Smooth muscle cell (in vitro differentiated cells): Measurements from ENCODE around the gene PPP4R3A. TPM values are rescaled to one million over a fixed set of nuclear protein-coding genes. Genes with fewer than 3 reads are reported as not detected.

Experiments
- DNase-seq: peaks from one replicate; lab custom pipeline; 2025; ENCODE audit not compliant: unreplicated experiment; lab: John Stamatoyannopoulos, UW
- H2AFZ ChIP-seq: fragments of 200-600 bp; sonication (generic); 2 replicates; pipeline ENCODE4 v1.6.0; 2016; ENCODE audit warnings: antibody characterized with exemption, low read depth, mild to moderate bottlenecking
- H3F3A ChIP-seq: fragments of 200-600 bp; sonication (generic); 2 replicates; pipeline ENCODE4 v1.6.0; 2017; ENCODE audit warnings: antibody characterized with exemption, low read depth
- H3K27ac ChIP-seq: fragments of 200-600 bp; sonication (generic); 2 replicates; pipeline ENCODE4 v1.5.1; 2016; ENCODE audit warnings: low read depth, mild to moderate bottlenecking
- H3K27me3 ChIP-seq: fragments of 200-600 bp; sonication (generic); 2 replicates; pipeline ENCODE4 v1.6.1; 2016; ENCODE audit warnings: low read depth, mild to moderate bottlenecking
- H3K36me3 ChIP-seq: fragments of 200-600 bp; sonication (generic); 2 replicates; pipeline ENCODE4 v1.5.1; 2016; ENCODE audit warnings: low read depth
- H3K4me1 ChIP-seq: fragments of 200-600 bp; sonication (generic); 2 replicates; pipeline ENCODE4 v1.5.1; 2016; ENCODE audit warnings: low read depth
- H3K4me2 ChIP-seq: fragments of 200-600 bp; sonication (generic); 2 replicates; pipeline ENCODE4 v1.6.0; 2016; ENCODE audit warnings: mild to moderate bottlenecking
- H3K4me3 ChIP-seq: fragments of 200-600 bp; sonication (generic); 2 replicates; pipeline ENCODE4 v1.5.1; 2016; ENCODE audit warnings: mild to moderate bottlenecking
- H3K79me2 ChIP-seq: fragments of 200-600 bp; sonication (generic); 2 replicates; pipeline ENCODE4 v1.6.0; 2016; ENCODE audit warnings: low read depth, mild to moderate bottlenecking
- H3K9ac ChIP-seq: fragments of 200-600 bp; sonication (generic); 2 replicates; pipeline ENCODE4 v1.6.0; 2016; ENCODE audit warnings: low read depth
- H3K9me3 ChIP-seq: fragments of 200-600 bp; sonication (generic); replicated peaks from 2 replicates; pipeline ENCODE4 v1.5.1; 2016; ENCODE audit warnings: low read depth
- H4K20me1 ChIP-seq: fragments of 200-600 bp; sonication (generic); 2 replicates; pipeline ENCODE4 v1.6.0; 2016; ENCODE audit warnings: low read depth
- WGBS: methylation state at CpG from one replicate; pipeline ENCODE4 v1.1.7; 2016; ENCODE audit warnings: low lambda C conversion rate; 5-methylcytosine and 5-hydroxymethylcytosine counted together
- polyA plus RNA-seq: library from polyadenylated mRNA; unstranded; fragments of >200 nt; fragmentation: Nextera tagmentation; extraction: Ambion mirVana; gene quantifications from 2 replicates; pipeline ENCODE4 v1.2.1, GENCODE V29; 2016
- total RNA-seq: library from RNA; depleted of rRNA; stranded (reverse); fragments of >200 nt; gene quantifications from 2 replicates; pipeline ENCODE4 v1.2.3, GENCODE V29; 2014
- TF ChIP-seq, protein P1 (sequence below): fragments of 200-600 bp; sonication (generic); IDR thresholded peaks from 2 replicates; pipeline ENCODE4 v1.5.1; 2017; ENCODE audit warnings: borderline replicate concordance, mild to moderate bottlenecking, antibody characterized with exemption; ENCODE audit not compliant: insufficient read depth, poor library complexity, severe bottlenecking

PPP4R3A gene
- total and polyA plus RNA-seq, 2 experiments from 2014 or later, result 35.3 to 62.7 TPM

DNA sequence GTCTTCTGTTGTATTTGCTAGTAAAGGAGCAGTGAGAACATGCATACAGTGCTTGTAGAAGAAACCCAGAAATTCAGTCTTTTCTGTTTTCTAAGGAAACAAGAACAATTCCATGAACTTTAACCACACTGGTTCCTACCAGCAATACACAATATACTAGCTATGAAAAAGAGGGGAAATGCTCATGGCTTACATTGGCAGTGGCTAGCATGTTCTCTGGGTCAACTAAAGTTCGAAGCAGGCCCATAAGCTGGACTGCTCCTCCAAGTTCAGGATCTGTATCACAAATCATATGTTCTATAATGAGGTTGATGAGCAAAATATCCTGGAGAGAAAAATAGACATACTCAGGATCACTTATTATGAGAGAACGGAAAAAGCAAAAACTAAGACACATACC lies 37.1 kb downstream of the PPP4R3A start:
- Histone ChIP-seq H3F3A (peaks cover 7% of the 10 kb centered on the region), H3K9me3 (no peaks in the 10 kb centered on the region), H4K20me1 (peaks cover 89% of the 10 kb centered on the region), H3K36me3 (peaks cover 56% of the 10 kb centered on the region), H3K27ac (no peak overlapping the region), H3K79me2 (peaks cover 40% of the 10 kb centered on the region), H3K9ac (no peak overlapping the region), H3K4me2 (no peak overlapping the region), H3K4me1 (no peaks in the 10 kb centered on the region), H3K27me3 (no peaks in the 10 kb centered on the region), H2AFZ (no peak overlapping the region), H3K4me3 (no peak overlapping the region)
- WGBS, result 97% methylated on average over 2 of the region's 2 CpGs
- TF ChIP-seq, protein P1, sequence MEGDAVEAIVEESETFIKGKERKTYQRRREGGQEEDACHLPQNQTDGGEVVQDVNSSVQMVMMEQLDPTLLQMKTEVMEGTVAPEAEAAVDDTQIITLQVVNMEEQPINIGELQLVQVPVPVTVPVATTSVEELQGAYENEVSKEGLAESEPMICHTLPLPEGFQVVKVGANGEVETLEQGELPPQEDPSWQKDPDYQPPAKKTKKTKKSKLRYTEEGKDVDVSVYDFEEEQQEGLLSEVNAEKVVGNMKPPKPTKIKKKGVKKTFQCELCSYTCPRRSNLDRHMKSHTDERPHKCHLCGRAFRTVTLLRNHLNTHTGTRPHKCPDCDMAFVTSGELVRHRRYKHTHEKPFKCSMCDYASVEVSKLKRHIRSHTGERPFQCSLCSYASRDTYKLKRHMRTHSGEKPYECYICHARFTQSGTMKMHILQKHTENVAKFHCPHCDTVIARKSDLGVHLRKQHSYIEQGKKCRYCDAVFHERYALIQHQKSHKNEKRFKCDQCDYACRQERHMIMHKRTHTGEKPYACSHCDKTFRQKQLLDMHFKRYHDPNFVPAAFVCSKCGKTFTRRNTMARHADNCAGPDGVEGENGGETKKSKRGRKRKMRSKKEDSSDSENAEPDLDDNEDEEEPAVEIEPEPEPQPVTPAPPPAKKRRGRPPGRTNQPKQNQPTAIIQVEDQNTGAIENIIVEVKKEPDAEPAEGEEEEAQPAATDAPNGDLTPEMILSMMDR, result no peak
- DNase-seq, result no peak

DNA sequence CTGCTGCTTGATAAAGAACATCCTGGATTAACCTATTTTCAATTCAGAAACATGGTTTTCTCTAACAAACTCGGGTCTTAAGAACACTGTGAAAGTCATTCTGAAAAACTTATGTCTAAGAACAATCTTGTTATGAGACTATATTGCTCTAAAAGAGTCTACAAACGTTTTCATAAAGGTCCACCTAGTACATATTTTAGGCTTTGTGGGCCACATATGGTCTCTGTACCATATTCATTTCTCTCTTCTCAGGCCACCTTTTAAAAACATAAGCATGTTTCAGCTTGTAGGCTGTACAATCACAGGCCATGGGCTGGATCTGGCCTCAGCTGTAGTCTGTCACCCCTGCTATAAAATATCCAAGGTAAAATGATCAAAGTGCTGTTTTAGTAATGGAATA lies 39.9 kb downstream of the PPP4R3A start:
- DNase-seq, result no peak
- Histone ChIP-seq H3K4me1 (no peaks in the 10 kb centered on the region), H3F3A (peaks cover 7% of the 10 kb centered on the region), H3K9ac (no peak overlapping the region), H3K36me3 (peaks cover 41% of the 10 kb centered on the region), H3K27me3 (no peaks in the 10 kb centered on the region), H3K27ac (no peak overlapping the region), H2AFZ (no peak overlapping the region), H3K79me2 (peaks cover 22% of the 10 kb centered on the region), H4K20me1 (peaks cover 87% of the 10 kb centered on the region), H3K9me3 (no peaks in the 10 kb centered on the region), H3K4me2 (no peak overlapping the region), H3K4me3 (no peak overlapping the region)
- TF ChIP-seq, protein P1, result no peak
- 98% methylated on average over 2 of the region's 2 CpGs for WGBS

DNA sequence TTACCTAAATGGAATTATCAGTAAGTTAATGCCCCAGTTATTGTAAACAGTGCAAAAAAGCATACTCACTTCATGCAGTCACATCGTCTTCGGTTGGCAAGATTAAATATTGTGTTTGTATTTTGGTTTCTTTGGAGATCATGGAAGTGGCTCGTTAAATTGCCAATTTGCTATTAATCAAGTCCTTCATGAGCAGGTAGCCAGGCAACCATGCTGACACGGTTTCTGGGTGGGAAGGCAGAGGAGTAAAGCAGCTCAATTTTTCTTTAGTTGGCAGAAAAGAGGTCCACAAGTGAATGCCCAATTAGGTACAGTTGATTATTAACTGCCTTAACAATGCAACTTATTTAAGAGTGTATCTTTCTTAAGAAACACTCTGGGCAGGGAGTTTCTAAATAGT lies 43.9 kb downstream of the PPP4R3A start:
- Histone ChIP-seq H3K4me3 (no peak overlapping the region), H3K79me2 (peaks cover 12% of the 10 kb centered on the region), H4K20me1 (peaks cover 74% of the 10 kb centered on the region), H3K36me3 (peaks cover 49% of the 10 kb centered on the region), H3K4me1 (no peaks in the 10 kb centered on the region), H3K4me2 (no peak overlapping the region), H2AFZ (no peak overlapping the region), H3K27me3 (no peaks in the 10 kb centered on the region), H3K27ac (no peak overlapping the region), H3F3A (peaks cover 2% of the 10 kb centered on the region), H3K9ac (no peak overlapping the region), H3K9me3 (no peaks in the 10 kb centered on the region)
- TF ChIP-seq, protein P1, result no peak
- no peak for DNase-seq
- WGBS, result 94% methylated on average over 4 of the region's 4 CpGs

DNA sequence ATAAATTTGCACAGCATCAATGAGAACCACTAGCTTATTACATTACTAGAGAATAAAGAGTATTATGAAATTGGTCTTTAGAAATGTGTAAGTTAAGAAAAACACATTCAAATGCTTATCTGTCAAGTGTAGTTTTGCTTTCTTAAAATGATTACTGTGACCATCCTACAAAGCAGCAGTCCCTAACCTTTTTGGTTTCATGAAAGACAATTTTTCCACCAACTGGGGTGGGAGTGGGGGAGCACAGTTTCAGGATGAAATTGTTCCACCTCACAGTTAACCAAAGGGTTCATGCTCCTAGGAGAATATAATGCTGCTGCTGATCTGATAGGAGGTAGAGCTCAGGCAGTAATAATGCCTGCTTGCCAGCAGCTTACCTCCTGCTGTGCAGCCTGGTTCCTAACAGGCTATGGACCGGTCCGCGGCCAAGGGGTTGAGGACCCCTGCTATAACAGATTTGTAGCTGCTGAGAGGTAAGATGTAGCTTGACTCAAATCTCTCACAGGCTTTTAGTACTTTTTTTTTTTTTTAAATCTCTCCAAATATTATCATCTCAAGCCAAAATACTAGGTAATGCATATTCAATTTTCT lies 45.4 kb downstream of the PPP4R3A start:
- WGBS, result 65% methylated on average over 3 of the region's 3 CpGs
- no peak for DNase-seq
- Histone ChIP-seq H2AFZ (no peak overlapping the region), H3K9me3 (no peaks in the 10 kb centered on the region), H3K79me2 (peaks cover 12% of the 10 kb centered on the region), H3K4me3 (no peak overlapping the region), H3K36me3 (peaks cover 53% of the 10 kb centered on the region), H3K9ac (no peak overlapping the region), H4K20me1 (peaks cover 63% of the 10 kb centered on the region), H3K27ac (no peak overlapping the region), H3K27me3 (no peaks in the 10 kb centered on the region), H3K4me1 (no peaks in the 10 kb centered on the region), H3F3A (peaks cover 2% of the 10 kb centered on the region), H3K4me2 (no peak overlapping the region)
- TF ChIP-seq, protein P1, result no peak
